Measurements from ENCODE around the gene ATOH8. TPM values are rescaled to one million over a fixed set of nuclear protein-coding genes. Genes with fewer than 3 reads are reported as not detected.

The ATOH8 gene
- total RNA-seq, 1 donor from 2014 or later: 1.9 TPM

DNA sequence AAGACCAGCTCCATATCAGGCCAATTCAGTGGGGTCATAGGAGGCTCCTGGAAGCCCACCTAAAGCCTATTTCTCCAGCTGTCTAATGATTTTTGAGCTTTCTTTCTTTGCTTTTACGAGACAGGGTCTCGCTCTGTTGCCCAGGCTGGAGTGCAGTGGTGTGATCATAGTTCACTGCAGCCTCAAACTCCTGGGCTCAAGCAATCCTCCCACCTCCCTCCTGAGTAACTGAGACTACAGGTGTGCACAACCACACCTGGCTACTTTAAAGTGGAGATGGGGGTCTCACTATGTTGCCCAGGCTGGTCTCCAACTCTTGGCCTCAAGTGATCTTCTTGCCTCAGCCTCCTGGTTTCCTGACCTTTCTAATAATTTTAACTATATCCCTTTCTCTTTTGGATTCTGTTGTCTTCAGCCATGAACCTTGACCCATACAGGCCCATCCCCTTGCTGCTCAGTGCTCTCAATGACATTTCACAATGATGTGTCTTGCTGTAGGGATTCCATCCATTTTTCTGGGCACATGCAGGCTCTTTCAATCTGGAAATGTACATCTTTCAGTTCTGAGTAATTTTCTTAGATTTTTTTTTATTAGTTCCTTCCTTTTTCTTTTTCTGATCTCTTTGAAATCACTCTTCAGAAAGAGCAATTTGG lies 30.0 kb upstream of the ATOH8 start:
- H3K27ac ChIP-seq (ENCODE audit: low read depth, low read length): no peak overlapping the region
- Mint-ChIP-seq H3K27ac (ENCODE audit: unreplicated experiment) (no peak overlapping the region), H3K27me3 (ENCODE audit: low read depth, unreplicated experiment) (peaks cover 56% of the 10 kb centered on the region), H3K36me3 (ENCODE audit: low read depth, unreplicated experiment) (peaks cover 3% of the 10 kb centered on the region), H3K4me1 (ENCODE audit: low read depth, unreplicated experiment) (peaks cover 6% of the 10 kb centered on the region), H3K4me3 (ENCODE audit: unreplicated experiment) (no peak overlapping the region), H3K9me3 (ENCODE audit: unreplicated experiment) (peaks cover 12% of the 10 kb centered on the region)
- H3K36me3 ChIP-seq (ENCODE audit: insufficient read depth, low read length): no peaks in the 10 kb centered on the region
- H4K20me1 ChIP-seq (ENCODE audit: insufficient read depth, low read length): no peaks in the 10 kb centered on the region
- H3K9me3 ChIP-seq (ENCODE audit: insufficient read depth, low read depth, low read length): no peaks in the 10 kb centered on the region
- peaks cover 16% of the 10 kb centered on the region for H3K27me3 ChIP-seq (ENCODE audit: insufficient read depth, low read length)
- DNase-seq (ENCODE audit: low read depth) (no peak), FAIRE-seq (no peak)
- H2AFZ ChIP-seq (ENCODE audit: low read depth, low read length): no peak overlapping the region
- no peak overlapping the region for H3K9ac ChIP-seq (ENCODE audit: low read length)
- no peak for TF ChIP-seq EZH2 (IDR thresholded peaks at IDR 0.05; ENCODE audit: insufficient read depth, low read length)
- TF ChIP-seq, protein P1, sequence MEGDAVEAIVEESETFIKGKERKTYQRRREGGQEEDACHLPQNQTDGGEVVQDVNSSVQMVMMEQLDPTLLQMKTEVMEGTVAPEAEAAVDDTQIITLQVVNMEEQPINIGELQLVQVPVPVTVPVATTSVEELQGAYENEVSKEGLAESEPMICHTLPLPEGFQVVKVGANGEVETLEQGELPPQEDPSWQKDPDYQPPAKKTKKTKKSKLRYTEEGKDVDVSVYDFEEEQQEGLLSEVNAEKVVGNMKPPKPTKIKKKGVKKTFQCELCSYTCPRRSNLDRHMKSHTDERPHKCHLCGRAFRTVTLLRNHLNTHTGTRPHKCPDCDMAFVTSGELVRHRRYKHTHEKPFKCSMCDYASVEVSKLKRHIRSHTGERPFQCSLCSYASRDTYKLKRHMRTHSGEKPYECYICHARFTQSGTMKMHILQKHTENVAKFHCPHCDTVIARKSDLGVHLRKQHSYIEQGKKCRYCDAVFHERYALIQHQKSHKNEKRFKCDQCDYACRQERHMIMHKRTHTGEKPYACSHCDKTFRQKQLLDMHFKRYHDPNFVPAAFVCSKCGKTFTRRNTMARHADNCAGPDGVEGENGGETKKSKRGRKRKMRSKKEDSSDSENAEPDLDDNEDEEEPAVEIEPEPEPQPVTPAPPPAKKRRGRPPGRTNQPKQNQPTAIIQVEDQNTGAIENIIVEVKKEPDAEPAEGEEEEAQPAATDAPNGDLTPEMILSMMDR (IDR thresholded peaks at IDR 0.05; ENCODE audit: insufficient read depth, low read depth, low read length): no peak
- H3K4me3 ChIP-seq (ENCODE audit: insufficient read depth, low read depth, low read length): no peak overlapping the region
- H3K4me2 ChIP-seq (ENCODE audit: low read length): no peak overlapping the region
- no peaks in the 10 kb centered on the region for H3K4me1 ChIP-seq (ENCODE audit: insufficient read depth, low read length)
- no peaks in the 10 kb centered on the region for H3K79me2 ChIP-seq (ENCODE audit: insufficient read depth, low read length)

DNA sequence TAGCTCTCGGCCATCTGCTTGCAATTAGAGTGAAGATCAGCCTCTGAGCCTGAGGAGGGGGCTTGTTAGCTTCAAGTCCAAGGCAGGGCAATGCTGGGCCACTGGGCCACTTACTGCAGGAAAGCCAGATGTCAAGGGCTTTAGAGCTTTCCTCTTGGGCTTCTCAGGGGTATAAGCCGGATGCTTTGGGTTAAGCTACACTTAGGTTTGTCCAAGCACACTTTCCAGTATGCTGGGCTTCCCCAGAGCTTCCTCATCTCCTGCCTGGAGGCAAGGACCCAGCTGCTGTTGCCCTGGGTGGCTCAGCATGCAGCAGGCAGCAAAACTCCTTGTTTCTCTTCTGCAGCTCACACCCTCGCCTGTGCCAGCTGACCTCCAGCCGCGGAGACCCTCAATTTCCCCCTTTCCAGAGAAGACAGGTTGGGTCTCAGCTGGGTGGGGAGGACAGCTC lies 29.0 kb upstream of the ATOH8 start:
- no peak overlapping the region for H3K4me3 Mint-ChIP-seq (ENCODE audit: unreplicated experiment)
- peaks cover 12% of the 10 kb centered on the region for H3K9me3 Mint-ChIP-seq (ENCODE audit: unreplicated experiment)
- no peaks in the 10 kb centered on the region for H3K36me3 Mint-ChIP-seq (ENCODE audit: low read depth, unreplicated experiment)
- FAIRE-seq: no peak
- Histone ChIP-seq H3K4me3 (ENCODE audit: insufficient read depth, low read depth, low read length) (no peak overlapping the region), H4K20me1 (ENCODE audit: insufficient read depth, low read length) (no peaks in the 10 kb centered on the region), H3K36me3 (ENCODE audit: insufficient read depth, low read length) (no peaks in the 10 kb centered on the region), H2AFZ (ENCODE audit: low read depth, low read length) (no peak overlapping the region), H3K4me1 (ENCODE audit: insufficient read depth, low read length) (no peaks in the 10 kb centered on the region), H3K79me2 (ENCODE audit: insufficient read depth, low read length) (no peaks in the 10 kb centered on the region), H3K9ac (ENCODE audit: low read length) (no peak overlapping the region), H3K27me3 (ENCODE audit: insufficient read depth, low read length) (peaks cover 13% of the 10 kb centered on the region), H3K27ac (ENCODE audit: low read depth, low read length) (no peak overlapping the region), H3K9me3 (ENCODE audit: insufficient read depth, low read depth, low read length) (no peaks in the 10 kb centered on the region), H3K4me2 (ENCODE audit: low read length) (no peak overlapping the region)
- H3K4me1 Mint-ChIP-seq (ENCODE audit: low read depth, unreplicated experiment): peaks cover 6% of the 10 kb centered on the region
- TF ChIP-seq EZH2 (IDR thresholded peaks at IDR 0.05; ENCODE audit: insufficient read depth, low read length): no peak
- TF ChIP-seq, protein P1 (IDR thresholded peaks at IDR 0.05; ENCODE audit: insufficient read depth, low read depth, low read length): no peak
- H3K27ac Mint-ChIP-seq (ENCODE audit: unreplicated experiment): no peak overlapping the region
- H3K27me3 Mint-ChIP-seq (ENCODE audit: low read depth, unreplicated experiment): peaks cover 60% of the 10 kb centered on the region
- DNase-seq (ENCODE audit: low read depth): no peak

DNA sequence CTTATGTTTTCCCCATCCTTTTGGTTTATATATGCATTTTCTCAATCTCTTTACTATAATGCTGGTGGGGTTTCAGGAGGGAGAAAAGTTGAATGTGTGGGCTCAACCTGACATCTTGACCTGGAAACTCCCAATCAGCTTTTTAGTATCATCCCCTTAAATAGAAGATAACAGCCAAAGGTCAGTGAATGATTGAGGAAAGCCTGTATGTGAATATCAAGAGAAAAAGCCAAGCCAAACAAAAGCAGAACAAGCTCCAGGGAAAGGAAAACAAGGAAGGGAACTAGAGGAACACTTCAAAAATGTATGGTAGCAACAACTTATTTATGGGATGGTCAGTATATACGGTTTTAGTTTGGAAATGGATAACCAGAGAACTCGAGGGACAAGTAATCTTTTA lies 28.3 kb upstream of the ATOH8 start:
- no peaks in the 10 kb centered on the region for H3K36me3 Mint-ChIP-seq (ENCODE audit: low read depth, unreplicated experiment)
- peaks cover 6% of the 10 kb centered on the region for H3K4me1 Mint-ChIP-seq (ENCODE audit: low read depth, unreplicated experiment)
- H3K4me3 Mint-ChIP-seq (ENCODE audit: unreplicated experiment): no peak overlapping the region
- no peaks in the 10 kb centered on the region for H4K20me1 ChIP-seq (ENCODE audit: insufficient read depth, low read length)
- no peak overlapping the region for H3K27ac Mint-ChIP-seq (ENCODE audit: unreplicated experiment)
- H3K27me3 ChIP-seq (ENCODE audit: insufficient read depth, low read length): peaks cover 13% of the 10 kb centered on the region
- TF ChIP-seq, protein P1 (IDR thresholded peaks at IDR 0.05; ENCODE audit: insufficient read depth, low read depth, low read length): no peak
- no peak for TF ChIP-seq EZH2 (IDR thresholded peaks at IDR 0.05; ENCODE audit: insufficient read depth, low read length)
- H3K9me3 ChIP-seq (ENCODE audit: insufficient read depth, low read depth, low read length): no peaks in the 10 kb centered on the region
- H3K27me3 Mint-ChIP-seq (ENCODE audit: low read depth, unreplicated experiment): peaks cover 56% of the 10 kb centered on the region
- H3K27ac ChIP-seq (ENCODE audit: low read depth, low read length): no peak overlapping the region
- peaks cover 8% of the 10 kb centered on the region for H3K9me3 Mint-ChIP-seq (ENCODE audit: unreplicated experiment)
- no peak overlapping the region for H3K4me2 ChIP-seq (ENCODE audit: low read length)
- H3K4me1 ChIP-seq (ENCODE audit: insufficient read depth, low read length): no peaks in the 10 kb centered on the region
- H3K36me3 ChIP-seq (ENCODE audit: insufficient read depth, low read length): no peaks in the 10 kb centered on the region
- no peaks in the 10 kb centered on the region for H3K79me2 ChIP-seq (ENCODE audit: insufficient read depth, low read length)
- no peak for DNase-seq (ENCODE audit: low read depth)
- no peak overlapping the region for H2AFZ ChIP-seq (ENCODE audit: low read depth, low read length)
- H3K9ac ChIP-seq (ENCODE audit: low read length): no peak overlapping the region
- FAIRE-seq: no peak
- H3K4me3 ChIP-seq (ENCODE audit: insufficient read depth, low read depth, low read length): no peak overlapping the region
